WTC11 (cell line): ENCODE data around the gene PLEKHM1.

Experiments used
- TF ChIP-seq, protein P1 (sequence below): sonication (generic); formaldehyde crosslinking; IDR thresholded peaks from 2 replicates; pipeline ENCODE4 v1.8.0; 2022; ENCODE audit warnings: missing genetic modification reagents
- TF ChIP-seq, protein P2 (sequence below): sonication (generic); formaldehyde crosslinking; IDR thresholded peaks from 2 replicates; pipeline ENCODE4 v1.8.1; 2023; ENCODE audit warnings: mild to moderate bottlenecking, missing genetic modification reagents, moderate library complexity
- TF ChIP-seq, protein P3 (sequence below): fragments of 200-600 bp; IDR thresholded peaks from 2 replicates; pipeline ENCODE4 v1.8.0; 2022; ENCODE audit warnings: antibody characterized with exemption
- TF ChIP-seq, protein P4 (sequence below): sonication (generic); formaldehyde crosslinking; IDR thresholded peaks from 2 replicates; pipeline ENCODE4 v1.8.1; 2022; ENCODE audit warnings: low read depth, missing genetic modification reagents, borderline replicate concordance

DNA sequence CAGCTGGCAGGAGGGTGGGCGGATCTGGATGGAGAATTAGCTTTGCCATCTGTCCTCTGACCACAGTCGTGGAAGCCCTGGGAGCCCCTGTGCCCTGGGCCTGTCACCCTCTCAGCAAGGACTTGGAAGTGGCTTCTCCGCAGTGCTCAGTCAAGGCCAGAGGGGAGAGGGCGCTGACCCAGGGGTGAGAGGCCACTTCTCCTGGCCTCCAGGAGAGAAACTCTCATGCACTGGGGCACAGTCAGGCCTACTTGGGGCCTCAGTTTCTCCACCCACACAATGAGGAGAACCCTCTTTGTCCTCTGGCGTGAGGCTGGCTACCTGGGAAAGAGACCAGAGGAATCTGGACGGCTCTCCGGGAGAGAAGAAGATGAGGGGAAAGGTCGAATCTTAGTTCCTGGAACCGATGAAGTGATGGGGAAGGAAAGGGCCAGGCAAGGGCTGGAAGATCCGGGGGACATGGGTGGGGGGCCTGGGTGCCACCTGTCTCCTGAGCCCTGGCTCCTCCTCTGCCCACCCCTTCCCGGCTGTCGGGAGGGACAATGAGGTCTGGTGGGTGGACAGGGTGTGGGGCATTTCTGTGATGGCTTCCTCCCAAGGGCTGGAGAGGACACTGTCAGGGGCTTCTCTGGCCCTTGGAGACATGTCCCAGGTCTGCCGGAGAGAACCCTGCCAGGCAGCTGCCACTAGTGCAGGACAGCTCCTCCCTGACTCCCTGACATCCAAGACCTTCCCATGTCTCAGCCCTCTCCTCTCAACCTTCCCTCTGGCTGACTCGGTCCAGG lies 48.8 kb downstream of the PLEKHM1 start:
- TF ChIP-seq, protein P1, sequence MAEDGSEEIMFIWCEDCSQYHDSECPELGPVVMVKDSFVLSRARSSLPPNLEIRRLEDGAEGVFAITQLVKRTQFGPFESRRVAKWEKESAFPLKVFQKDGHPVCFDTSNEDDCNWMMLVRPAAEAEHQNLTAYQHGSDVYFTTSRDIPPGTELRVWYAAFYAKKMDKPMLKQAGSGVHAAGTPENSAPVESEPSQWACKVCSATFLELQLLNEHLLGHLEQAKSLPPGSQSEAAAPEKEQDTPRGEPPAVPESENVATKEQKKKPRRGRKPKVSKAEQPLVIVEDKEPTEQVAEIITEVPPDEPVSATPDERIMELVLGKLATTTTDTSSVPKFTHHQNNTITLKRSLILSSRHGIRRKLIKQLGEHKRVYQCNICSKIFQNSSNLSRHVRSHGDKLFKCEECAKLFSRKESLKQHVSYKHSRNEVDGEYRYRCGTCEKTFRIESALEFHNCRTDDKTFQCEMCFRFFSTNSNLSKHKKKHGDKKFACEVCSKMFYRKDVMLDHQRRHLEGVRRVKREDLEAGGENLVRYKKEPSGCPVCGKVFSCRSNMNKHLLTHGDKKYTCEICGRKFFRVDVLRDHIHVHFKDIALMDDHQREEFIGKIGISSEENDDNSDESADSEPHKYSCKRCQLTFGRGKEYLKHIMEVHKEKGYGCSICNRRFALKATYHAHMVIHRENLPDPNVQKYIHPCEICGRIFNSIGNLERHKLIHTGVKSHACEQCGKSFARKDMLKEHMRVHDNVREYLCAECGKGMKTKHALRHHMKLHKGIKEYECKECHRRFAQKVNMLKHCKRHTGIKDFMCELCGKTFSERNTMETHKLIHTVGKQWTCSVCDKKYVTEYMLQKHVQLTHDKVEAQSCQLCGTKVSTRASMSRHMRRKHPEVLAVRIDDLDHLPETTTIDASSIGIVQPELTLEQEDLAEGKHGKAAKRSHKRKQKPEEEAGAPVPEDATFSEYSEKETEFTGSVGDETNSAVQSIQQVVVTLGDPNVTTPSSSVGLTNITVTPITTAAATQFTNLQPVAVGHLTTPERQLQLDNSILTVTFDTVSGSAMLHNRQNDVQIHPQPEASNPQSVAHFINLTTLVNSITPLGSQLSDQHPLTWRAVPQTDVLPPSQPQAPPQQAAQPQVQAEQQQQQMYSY (CRISPR knock-in tag) = no peak
- TF ChIP-seq, protein P2, sequence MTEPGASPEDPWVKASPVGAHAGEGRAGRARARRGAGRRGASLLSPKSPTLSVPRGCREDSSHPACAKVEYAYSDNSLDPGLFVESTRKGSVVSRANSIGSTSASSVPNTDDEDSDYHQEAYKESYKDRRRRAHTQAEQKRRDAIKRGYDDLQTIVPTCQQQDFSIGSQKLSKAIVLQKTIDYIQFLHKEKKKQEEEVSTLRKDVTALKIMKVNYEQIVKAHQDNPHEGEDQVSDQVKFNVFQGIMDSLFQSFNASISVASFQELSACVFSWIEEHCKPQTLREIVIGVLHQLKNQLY (CRISPR knock-in tag) = no peak
- TF ChIP-seq, protein P3, sequence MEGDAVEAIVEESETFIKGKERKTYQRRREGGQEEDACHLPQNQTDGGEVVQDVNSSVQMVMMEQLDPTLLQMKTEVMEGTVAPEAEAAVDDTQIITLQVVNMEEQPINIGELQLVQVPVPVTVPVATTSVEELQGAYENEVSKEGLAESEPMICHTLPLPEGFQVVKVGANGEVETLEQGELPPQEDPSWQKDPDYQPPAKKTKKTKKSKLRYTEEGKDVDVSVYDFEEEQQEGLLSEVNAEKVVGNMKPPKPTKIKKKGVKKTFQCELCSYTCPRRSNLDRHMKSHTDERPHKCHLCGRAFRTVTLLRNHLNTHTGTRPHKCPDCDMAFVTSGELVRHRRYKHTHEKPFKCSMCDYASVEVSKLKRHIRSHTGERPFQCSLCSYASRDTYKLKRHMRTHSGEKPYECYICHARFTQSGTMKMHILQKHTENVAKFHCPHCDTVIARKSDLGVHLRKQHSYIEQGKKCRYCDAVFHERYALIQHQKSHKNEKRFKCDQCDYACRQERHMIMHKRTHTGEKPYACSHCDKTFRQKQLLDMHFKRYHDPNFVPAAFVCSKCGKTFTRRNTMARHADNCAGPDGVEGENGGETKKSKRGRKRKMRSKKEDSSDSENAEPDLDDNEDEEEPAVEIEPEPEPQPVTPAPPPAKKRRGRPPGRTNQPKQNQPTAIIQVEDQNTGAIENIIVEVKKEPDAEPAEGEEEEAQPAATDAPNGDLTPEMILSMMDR = no peak
- TF ChIP-seq, protein P4, sequence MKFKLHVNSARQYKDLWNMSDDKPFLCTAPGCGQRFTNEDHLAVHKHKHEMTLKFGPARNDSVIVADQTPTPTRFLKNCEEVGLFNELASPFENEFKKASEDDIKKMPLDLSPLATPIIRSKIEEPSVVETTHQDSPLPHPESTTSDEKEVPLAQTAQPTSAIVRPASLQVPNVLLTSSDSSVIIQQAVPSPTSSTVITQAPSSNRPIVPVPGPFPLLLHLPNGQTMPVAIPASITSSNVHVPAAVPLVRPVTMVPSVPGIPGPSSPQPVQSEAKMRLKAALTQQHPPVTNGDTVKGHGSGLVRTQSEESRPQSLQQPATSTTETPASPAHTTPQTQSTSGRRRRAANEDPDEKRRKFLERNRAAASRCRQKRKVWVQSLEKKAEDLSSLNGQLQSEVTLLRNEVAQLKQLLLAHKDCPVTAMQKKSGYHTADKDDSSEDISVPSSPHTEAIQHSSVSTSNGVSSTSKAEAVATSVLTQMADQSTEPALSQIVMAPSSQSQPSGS (CRISPR knock-in tag) = no peak
